Right atrium auricular region (tissue), 2 donors: ENCODE data around the gene MNS1. TPM values are rescaled to one million over a fixed set of nuclear protein-coding genes. Genes with fewer than 3 reads are reported as not detected.
"Not testable (repeated sequence)": the region's sequence is repeated elsewhere in the genome, so short reads cannot be mapped to it uniquely, and the experiment has no call there.

Experiments
- DNase-seq: peaks from one replicate; pipeline ENCODE4 v3.0.0-alpha.2; 2019; ENCODE audit warnings: low spot score
- H3K27ac ChIP-seq, 2 donors: fragments of 200-600 bp; sonication (generic); 1 replicate in 1 of 2; 2 replicates in 1 of 2; pipeline ENCODE4 v1.5.1; 2016 to 2019
- H3K27me3 ChIP-seq, 2 donors: fragments of 200-600 bp; sonication (generic); one replicate each; pipeline versions ENCODE4 v1.5.1 to v1.6.0; 2017 to 2019
- H3K36me3 ChIP-seq: fragments of 200-600 bp; sonication (generic); one replicate; pipeline ENCODE4 v1.5.1; 2016
- H3K4me1 ChIP-seq, 2 donors: fragments of 200-600 bp; sonication (generic); one replicate each; pipeline versions ENCODE4 v1.5.1 to v1.6.0; 2017 to 2019
- H3K4me3 ChIP-seq, 2 donors: fragments of 200-600 bp; sonication (generic); 1 replicate in 1 of 2; 2 replicates in 1 of 2; pipeline ENCODE4 v1.5.1; 2017 to 2019; ENCODE audit warnings: mild to moderate bottlenecking in 1 of 2, moderate library complexity in 1 of 2
- H3K9me3 ChIP-seq, 2 donors: fragments of 200-600 bp; sonication (generic); one replicate each; pipeline ENCODE4 v1.5.1; 2019
- CTCF ChIP-seq, 2 donors: fragments of 200-600 bp; sonication (generic); IDR thresholded peaks; one replicate each; pipeline ENCODE4 v1.5.1; 2019; ENCODE audit warnings: antibody characterized with exemption in 2 of 2
- total RNA-seq, 2 donors: library from RNA; depleted of rRNA; stranded (reverse); fragments of >200 nt; gene quantifications; one replicate each; pipeline ENCODE4 v1.1.0, GENCODE V29; 2016

MNS1 gene
- total RNA-seq, 2 donors from 2014 or later, result 0.51 to 2.0 TPM

GRCh38 chr15:56411122-56411749, 53.7 kb downstream of the MNS1 start:
- Histone ChIP-seq H3K4me1 (no peaks in the 10 kb centered on the region), H3K4me3 (no peak overlapping the region), H3K27me3 (no peaks in the 10 kb centered on the region), H3K9me3 (peaks cover 0 to 8% of the 10 kb centered on the region in 2 donors), H3K36me3 (no peaks in the 10 kb centered on the region), H3K27ac (no peak overlapping the region)
- TF ChIP-seq CTCF (IDR thresholded peaks at IDR 0.05), result no peak
- DNase-seq, result no peak

GRCh38 chr15:56410721-56411120, 54.2 kb downstream of the MNS1 start:
- no peak for DNase-seq
- H3K27ac ChIP-seq, result no peak overlapping the region
- no peaks in the 10 kb centered on the region for H3K4me1 ChIP-seq
- TF ChIP-seq CTCF (IDR thresholded peaks at IDR 0.05), result no peak
- H3K9me3 ChIP-seq, result peaks cover 0 to 11% of the 10 kb centered on the region in 2 donors
- H3K4me3 ChIP-seq, result no peak overlapping the region
- H3K36me3 ChIP-seq, result no peaks in the 10 kb centered on the region
- H3K27me3 ChIP-seq, result no peaks in the 10 kb centered on the region

DNA sequence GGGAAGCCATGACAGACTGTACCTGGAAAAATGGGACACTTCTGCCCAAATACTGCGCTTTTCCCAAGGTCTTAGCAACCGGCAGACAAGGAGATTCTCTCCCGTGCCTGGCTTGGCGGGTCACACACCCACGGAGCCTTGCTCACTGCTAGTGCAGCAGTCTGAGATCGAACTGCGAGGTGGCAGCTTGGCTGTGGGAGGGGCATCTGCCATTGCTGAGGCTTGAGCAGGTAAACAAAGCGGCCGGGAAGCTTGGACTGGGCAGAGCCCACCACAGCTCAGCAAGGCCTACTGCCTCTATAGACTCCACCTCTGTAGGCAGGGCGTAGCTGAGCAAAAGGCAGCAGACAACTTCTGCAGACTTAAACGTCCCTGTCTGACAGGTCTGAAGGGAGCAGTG, 65.7 kb downstream of the MNS1 start:
- H3K27me3 ChIP-seq, H3K4me3 ChIP-seq, H3K27ac ChIP-seq, H3K4me1 ChIP-seq, H3K9me3 ChIP-seq, DNase-seq, H3K36me3 ChIP-seq: not testable (repeated sequence)

DNA sequence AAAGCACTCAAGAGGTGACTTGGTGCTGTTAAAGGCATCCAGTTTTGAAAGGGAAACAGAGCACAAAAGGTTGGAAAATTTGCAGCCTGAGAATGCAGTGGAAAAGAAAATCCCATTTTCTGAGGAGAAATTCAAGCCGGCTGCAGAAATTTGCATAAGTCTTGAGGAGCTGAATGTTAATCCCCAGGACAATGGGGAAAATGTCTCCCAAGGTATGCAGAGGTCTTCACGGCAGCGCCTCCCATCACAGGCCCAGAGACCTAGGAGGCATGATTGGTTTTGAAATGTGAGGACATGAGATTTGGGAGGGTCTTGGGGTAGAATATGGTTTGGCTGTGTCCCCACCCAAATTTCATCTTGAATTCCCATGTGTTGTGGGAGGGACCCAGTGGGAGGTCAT, 67.6 kb downstream of the MNS1 start:
- not testable (repeated sequence) for H3K4me3 ChIP-seq, H3K27me3 ChIP-seq

DNA sequence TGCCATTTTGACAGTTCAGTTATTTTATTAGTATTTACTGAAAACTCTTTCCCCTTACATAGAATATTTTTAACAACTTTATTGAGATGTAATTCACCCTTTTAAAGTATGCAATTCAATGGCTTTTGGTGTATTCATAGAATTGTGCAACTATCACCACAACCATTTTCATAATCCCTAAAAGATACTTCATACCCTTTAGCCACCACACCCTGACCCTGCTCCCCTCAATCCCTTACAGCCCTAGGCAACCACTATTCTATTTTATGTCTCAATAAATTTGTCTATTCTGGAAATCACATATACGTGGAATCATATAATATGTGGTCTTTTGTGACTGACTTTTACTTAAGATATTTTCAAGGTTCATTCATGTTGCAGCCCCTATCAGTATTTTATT, 70.0 kb downstream of the MNS1 start:
- TF ChIP-seq CTCF (IDR thresholded peaks at IDR 0.05), result no peak
- no peaks in the 10 kb centered on the region for H3K36me3 ChIP-seq
- H3K9me3 ChIP-seq, result no peaks in the 10 kb centered on the region
- no peak overlapping the region for H3K4me3 ChIP-seq
- H3K27ac ChIP-seq, result no peak overlapping the region
- H3K4me1 ChIP-seq, result no peaks in the 10 kb centered on the region
- no peaks in the 10 kb centered on the region for H3K27me3 ChIP-seq
- DNase-seq, result no peak

More for the DNA sequence above, 67.6 kb downstream of the MNS1 start:
- not testable (repeated sequence) for H3K4me1 ChIP-seq, DNase-seq, H3K36me3 ChIP-seq, H3K9me3 ChIP-seq, H3K27ac ChIP-seq

DNA sequence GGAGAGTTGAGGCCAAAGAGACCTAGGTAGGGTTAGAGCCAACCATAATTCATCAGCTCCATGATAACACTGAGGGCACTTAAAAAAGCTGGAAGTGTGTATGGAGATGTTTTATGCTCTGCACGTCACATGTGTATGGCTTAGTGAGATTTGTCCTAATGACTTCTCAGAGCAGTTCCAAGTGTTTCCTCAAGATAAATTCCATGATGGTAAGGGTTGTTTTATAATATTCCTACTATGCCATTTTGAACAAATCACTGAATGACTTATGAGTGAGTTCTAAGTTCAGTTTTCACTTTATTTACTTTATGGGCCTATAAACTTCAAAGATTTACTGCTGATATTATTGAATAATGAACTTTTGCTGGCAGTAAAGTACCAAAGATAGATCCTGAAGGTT, 71.7 kb downstream of the MNS1 start:
- Histone ChIP-seq H3K9me3 (no peaks in the 10 kb centered on the region), H3K36me3 (no peaks in the 10 kb centered on the region), H3K4me3 (no peak overlapping the region), H3K27ac (no peak overlapping the region), H3K4me1 (no peaks in the 10 kb centered on the region), H3K27me3 (no peaks in the 10 kb centered on the region)
- no peak for DNase-seq
- TF ChIP-seq CTCF (IDR thresholded peaks at IDR 0.05), result no peak

GRCh38 chr15:56390739-56391267, 74.1 kb downstream of the MNS1 start:
- Histone ChIP-seq H3K9me3 (no peaks in the 10 kb centered on the region), H3K27me3 (no peaks in the 10 kb centered on the region), H3K4me3 (no peak overlapping the region), H3K27ac (no peak overlapping the region), H3K36me3 (no peaks in the 10 kb centered on the region), H3K4me1 (no peaks in the 10 kb centered on the region)
- DNase-seq, result no peak
- no peak for TF ChIP-seq CTCF (IDR thresholded peaks at IDR 0.05)
